ENCODE data around the gene SLC25A42.

GRCh38 chr19:19119325-19120237, 55.8 kb downstream of the SLC25A42 start:
- TF ChIP-seq CTCF (IDR thresholded peaks at IDR 0.05) (no peak), EZH2 (IDR thresholded peaks at IDR 0.05; ENCODE audit: borderline replicate concordance, insufficient read depth, low read depth, low read length, poor library complexity, severe bottlenecking) (no peak)
